KOPT-K1 (cell line): ENCODE results near the gene ZNF536.
"Not testable (repeated sequence)": the region's sequence is repeated elsewhere in the genome, so short reads cannot be mapped to it uniquely, and the experiment has no call there.

ENCODE experiments used
- H3K27ac ChIP-seq: fragments of 200-600 bp; sonication (generic); 2 replicates; pipeline ENCODE4 v1.5.1; 2016; ENCODE audit warnings: antibody characterized with exemption, mild to moderate bottlenecking, low read depth, low read length; ENCODE audit not compliant: poor library complexity, severe bottlenecking
- H3K36me3 ChIP-seq: fragments of 200-600 bp; sonication (generic); 2 replicates; pipeline ENCODE4 v1.5.1; 2017; ENCODE audit warnings: antibody characterized with exemption, mild to moderate bottlenecking, low read length, moderate library complexity; ENCODE audit not compliant: insufficient read depth
- H3K9me3 ChIP-seq: fragments of 200-600 bp; sonication (generic); 2 replicates; pipeline ENCODE4 v1.5.1; 2017; ENCODE audit warnings: antibody characterized with exemption, low read length, mild to moderate bottlenecking; ENCODE audit not compliant: insufficient read depth, poor library complexity, severe bottlenecking

Gene ZNF536

DNA sequence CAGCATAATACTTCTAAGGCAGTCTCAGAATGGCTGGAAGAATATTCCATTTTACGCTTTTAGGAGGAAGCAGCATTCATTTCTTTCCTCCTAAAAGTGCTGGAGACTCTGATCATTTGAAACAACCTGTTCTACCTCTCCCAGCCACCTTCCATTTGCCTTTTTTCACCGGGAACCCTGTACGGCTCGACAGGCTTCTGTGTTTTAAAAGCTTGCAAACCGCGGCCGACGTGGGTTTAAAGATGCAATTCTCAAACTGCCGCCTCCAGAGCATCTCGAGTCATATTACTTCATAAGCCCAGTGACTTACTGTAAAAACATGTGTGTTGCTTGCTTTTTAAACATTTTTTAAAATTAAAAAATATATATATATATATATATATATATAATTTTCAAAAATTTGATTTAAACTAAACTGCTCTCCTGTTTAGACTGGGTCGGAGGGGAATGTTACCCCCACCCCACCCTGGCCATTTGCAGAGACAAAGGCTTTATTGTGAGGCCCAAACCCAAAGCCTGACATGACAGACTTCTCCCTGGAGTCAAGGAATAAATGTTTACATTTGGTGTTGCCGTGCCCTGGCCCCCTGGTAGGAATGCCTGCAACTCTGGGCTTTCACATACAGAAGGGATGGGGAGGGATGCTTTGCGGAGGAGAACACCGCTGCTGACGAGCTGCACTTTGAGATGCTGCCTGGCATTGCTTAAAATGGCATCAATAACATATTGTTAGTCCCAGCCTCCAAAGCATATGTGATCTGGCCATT is 30.4 kb downstream of the ZNF536 start:
- no peak overlapping the region for H3K27ac ChIP-seq
- no peaks in the 10 kb centered on the region for H3K9me3 ChIP-seq
- no peaks in the 10 kb centered on the region for H3K36me3 ChIP-seq

DNA sequence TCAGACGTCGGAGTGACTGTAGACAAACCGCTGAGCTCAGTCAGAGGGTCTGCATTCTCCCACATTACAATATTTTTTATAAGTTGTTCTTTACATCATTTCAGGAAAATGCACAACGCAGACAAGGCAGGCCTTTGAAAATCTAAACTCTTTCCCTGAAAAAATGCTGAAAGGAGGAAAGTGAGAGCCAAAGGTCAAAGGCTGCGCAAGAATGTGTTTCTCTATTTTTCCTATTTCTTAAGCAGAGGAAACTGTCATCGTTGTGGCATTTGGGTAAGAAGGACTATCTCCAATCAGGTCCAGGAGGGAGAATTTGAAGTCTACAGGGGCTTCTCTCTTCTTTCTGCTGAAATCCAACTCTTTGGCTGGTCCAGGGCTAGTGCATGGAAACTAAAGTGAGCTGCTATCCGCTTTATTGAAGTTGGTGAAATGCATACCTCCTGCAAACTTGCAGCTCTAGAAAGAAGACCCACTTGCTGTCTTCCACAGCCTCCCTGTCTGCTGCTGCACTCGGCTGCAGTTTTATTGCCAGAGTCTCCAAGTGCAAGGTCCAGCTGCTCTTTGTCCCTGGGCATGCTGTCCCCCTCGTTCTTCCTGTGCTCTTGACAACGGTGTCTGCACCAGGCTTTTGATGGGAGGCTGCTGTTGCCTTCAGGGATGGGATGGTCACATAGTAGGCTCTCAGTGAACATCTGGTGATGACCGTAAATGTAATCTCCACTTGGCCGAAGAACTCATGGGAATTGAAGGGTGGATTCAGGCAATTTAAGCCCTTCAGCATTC is 31.2 kb downstream of the ZNF536 start:
- Histone ChIP-seq H3K27ac (no peak overlapping the region), H3K36me3 (no peaks in the 10 kb centered on the region), H3K9me3 (no peaks in the 10 kb centered on the region)

DNA sequence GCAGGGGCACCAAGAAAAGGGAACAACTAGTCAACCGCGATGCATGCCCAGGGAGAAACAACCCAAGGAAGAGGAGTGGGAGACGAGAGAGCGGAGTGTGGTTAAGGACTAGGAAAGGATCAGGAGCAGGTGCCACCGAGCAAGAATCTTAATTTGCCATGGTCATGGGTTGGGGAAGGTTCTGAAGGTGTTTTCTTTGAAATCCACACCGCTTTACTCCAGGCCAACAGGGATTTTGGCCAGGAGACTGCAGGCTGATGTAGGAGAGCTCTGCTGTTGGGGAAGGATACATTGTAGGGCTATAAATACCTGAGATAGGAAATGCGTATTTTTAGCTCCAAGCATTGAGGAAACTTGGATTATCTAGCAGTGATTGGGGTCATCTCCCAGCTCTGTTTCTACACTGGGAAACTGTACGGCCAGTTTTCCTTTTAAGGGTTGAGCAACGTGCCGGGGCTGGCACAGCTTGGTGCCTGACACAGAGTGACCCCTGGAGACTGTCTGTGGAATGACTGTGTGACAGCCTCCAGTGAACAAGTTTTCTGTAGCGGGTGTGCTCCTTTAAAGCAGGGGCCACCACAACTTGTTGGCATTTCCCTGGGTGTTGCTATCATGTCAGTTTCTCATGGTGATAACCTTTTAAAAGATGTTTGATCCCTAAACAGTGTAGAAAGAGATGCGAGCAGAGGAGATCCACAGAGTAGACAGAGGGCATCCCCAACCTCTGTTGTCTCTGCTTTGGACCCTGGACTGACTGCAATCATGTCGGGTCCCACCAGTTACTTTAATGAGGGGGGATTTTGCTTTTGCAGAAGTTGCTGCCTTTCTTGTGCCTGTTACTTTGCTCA is 34.3 kb downstream of the ZNF536 start:
- H3K9me3 ChIP-seq = no peaks in the 10 kb centered on the region
- no peak overlapping the region for H3K27ac ChIP-seq
- no peaks in the 10 kb centered on the region for H3K36me3 ChIP-seq

DNA sequence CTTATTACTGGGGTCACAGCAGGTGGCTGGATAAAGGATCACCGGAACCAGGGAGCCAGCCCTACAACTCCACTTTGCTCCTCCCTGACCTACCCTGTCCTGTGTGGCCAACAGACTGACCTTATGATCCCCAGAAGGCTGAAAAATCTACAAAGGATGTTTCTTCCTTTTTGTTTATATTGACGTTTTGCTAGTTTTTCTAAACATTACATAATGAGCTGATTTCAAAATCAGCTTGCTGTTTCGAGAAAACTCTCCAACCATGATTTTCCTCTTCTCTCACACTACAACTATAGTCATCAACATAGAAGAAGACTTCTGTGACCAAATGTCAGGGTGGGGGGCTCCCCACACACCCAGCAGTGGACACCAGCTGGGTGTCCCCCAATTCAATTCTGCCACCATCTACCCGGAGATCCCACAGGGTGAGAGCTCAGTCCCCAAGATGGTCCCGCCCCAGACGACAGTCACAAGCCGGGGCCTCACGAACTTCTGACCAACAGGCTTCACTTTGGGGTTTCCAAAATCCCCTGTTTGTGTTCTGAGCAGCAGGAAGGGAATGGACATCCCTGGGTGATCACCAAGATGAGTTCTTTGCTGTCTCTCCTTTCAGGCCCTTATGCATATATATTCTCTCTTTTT is 35.0 kb downstream of the ZNF536 start:
- H3K36me3 ChIP-seq = no peaks in the 10 kb centered on the region
- no peak overlapping the region for H3K27ac ChIP-seq
- H3K9me3 ChIP-seq = no peaks in the 10 kb centered on the region

DNA sequence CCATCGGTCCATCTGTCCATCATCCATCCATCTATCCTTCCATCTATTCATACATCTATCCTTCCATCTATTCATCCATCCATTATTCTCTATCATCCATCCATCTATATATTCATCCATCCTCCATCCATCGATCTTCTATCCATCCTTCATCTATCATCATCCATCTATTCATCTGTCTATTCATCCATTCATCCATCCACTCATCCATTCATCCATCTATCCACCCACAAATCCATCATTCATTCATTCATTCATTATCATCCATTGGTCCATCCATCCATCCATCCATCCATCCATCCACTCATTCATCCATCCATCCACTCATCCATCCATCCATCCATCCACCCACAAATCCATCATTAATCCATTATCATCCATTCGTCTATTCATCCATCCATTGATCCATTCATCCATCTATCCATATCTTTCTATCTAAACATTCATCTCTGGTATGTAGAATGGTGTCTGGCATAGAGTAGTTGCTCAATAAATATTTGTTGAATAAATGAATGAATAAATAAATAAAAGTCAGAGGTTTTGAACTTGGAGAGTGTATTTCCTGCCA is 36.6 kb downstream of the ZNF536 start:
- no peak overlapping the region for H3K27ac ChIP-seq
- no peaks in the 10 kb centered on the region for H3K9me3 ChIP-seq
- no peaks in the 10 kb centered on the region for H3K36me3 ChIP-seq

DNA sequence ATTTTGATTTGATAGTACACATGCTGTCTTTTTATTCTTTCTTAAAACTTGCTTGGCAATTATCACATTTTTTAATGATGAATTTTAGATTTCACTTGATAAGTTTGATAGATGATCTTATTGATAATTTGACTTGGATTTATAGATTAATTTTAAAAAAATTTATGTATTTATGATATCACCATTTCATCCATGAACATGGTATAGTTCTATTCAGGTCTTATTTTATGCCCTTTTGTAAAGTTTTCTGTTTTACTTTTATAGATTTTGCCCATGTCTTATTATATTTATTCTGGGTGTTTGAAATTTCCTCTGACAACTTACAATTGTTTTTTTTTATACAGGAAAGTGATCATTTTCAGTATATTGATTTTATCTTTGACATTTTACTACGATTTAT is 39.5 kb downstream of the ZNF536 start:
- H3K36me3 ChIP-seq = no peaks in the 10 kb centered on the region
- H3K27ac ChIP-seq = no peak overlapping the region

DNA sequence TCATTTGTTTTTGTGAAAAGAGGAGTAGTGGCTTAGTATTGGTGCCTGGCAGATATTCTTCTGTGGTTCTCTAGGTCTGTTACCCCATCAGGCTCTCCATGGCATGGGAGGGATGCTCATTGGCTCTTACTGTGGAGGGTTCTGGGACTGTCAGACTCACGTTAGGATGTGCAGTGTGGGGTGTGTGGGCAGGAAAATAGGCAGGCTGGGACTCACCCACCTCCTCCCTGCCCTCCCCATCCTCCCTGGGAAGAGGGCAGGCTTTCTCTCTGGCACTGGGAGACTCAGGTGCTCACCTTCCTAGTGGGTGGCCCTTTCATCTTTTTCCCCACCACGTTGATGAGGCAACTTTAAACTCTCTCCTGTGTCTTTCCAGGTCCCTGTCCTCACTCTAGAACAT is 44.2 kb downstream of the ZNF536 start:
- no peaks in the 10 kb centered on the region for H3K9me3 ChIP-seq
- no peak overlapping the region for H3K27ac ChIP-seq
- no peaks in the 10 kb centered on the region for H3K36me3 ChIP-seq

More for the DNA sequence above, 39.5 kb downstream of the ZNF536 start:
- no peaks in the 10 kb centered on the region for H3K9me3 ChIP-seq

DNA sequence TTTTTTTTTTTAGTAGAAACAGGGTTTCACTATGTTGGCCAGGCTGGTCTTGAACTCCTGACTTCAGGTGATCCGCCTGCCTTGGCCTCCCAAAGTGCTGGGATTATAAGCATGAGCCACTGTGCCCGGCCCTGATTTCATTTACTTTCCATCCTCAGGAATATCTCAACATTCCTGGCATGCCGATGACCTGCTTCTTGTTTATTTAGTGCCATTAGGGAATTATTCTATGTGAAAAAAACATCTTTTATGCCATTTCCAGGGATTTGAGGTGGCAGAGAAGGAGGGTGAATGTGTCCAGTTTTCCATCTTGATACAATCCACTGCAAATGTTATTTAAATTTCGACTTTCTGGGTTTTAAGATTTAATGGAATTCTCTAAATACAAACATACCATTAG is 45.0 kb downstream of the ZNF536 start:
- not testable (repeated sequence) for H3K9me3 ChIP-seq, H3K27ac ChIP-seq, H3K36me3 ChIP-seq

DNA sequence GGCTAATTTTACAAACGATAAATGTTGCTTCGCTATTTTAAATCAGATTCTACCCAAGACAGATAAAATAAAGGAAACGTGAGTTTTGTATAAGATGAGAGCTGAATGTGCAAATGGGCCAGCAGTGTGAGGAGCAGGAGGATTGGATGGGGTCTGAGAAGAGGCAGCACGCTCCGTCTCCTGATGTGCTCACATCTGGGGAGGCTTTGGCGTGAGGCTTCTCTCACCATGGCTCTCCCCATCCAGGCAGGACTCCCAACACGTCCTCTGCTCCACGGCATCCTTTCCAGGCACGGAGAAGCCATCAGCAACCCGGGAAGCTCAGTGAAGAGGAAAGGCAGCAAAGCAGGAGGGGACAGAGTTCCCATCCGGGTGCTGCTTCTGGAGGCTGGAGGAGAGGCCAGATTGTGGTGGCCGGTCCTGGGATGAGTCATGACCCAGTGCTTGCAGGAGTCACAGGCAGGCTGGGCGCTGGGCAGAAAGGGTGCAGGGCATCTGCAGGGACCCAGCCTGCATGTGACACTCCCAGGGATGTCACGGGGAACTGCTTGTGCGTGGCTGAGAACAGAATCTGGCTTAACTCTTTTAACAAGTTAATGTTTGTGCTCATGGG is 47.5 kb downstream of the ZNF536 start:
- no peaks in the 10 kb centered on the region for H3K36me3 ChIP-seq
- H3K27ac ChIP-seq = no peak overlapping the region
- no peaks in the 10 kb centered on the region for H3K9me3 ChIP-seq

DNA sequence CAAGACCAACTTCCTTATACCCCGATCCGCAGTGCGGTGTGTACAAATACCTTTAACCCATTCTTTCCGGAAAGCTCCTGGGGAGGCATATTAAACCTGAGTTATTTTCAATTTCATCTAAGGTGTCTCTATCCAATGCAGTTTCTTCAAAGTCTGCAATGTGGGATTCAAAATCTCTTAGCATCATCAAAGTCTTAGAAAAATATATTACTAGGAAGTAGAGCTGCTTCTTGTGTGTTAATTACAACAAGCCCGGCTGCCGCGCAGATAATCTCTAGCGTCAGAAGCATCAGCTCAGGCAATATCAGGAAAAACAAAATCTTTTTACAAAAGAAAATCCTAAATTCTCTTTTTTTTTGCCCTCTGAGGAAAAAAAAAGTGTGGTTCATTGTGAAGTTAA is 48.1 kb downstream of the ZNF536 start:
- H3K27ac ChIP-seq = no peak overlapping the region
- no peaks in the 10 kb centered on the region for H3K36me3 ChIP-seq

DNA sequence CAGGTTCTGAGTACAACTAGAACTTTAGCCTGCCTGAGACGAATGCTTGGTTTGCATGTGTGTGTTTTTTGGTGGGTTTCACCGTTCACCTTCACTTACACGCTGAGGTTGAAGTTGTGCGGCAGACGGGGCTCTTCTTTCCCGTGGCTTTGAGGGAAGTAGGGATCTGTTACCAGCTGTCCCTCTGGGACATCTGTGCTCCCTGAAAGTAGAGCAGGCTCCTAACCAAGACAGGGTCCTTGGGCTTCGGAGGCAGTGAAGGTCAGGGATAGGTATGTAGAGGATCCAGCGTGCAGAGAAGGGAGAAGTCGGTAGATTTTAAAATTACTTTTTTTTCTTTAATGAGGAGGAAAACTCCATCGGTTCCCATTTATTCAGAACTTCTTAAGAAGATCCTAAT is 48.7 kb downstream of the ZNF536 start:
- no peaks in the 10 kb centered on the region for H3K9me3 ChIP-seq
- H3K36me3 ChIP-seq = no peaks in the 10 kb centered on the region
- H3K27ac ChIP-seq = no peak overlapping the region

More for the DNA sequence above, 48.1 kb downstream of the ZNF536 start:
- H3K9me3 ChIP-seq = no peaks in the 10 kb centered on the region

DNA sequence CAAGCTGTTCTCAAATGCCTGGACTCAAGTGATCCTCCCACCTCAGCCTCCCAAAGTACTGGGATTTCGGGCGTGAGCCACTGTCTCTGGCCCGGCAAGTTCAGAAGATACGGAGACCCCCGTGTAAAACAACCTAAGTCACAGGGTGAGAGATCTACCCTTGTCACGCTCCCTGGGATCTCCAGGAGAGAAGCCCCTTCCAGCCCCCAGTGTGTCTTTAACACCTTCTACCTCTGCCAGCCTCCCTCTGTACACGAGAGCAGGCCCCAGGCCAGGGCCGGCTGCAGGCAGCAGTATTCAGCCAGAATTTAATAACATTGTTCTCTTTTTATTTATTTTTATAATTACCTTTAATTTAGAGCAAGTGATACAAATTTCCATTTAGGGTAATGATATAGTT is 49.4 kb downstream of the ZNF536 start:
- H3K27ac ChIP-seq = no peak overlapping the region
- H3K36me3 ChIP-seq = no peaks in the 10 kb centered on the region
- no peaks in the 10 kb centered on the region for H3K9me3 ChIP-seq

DNA sequence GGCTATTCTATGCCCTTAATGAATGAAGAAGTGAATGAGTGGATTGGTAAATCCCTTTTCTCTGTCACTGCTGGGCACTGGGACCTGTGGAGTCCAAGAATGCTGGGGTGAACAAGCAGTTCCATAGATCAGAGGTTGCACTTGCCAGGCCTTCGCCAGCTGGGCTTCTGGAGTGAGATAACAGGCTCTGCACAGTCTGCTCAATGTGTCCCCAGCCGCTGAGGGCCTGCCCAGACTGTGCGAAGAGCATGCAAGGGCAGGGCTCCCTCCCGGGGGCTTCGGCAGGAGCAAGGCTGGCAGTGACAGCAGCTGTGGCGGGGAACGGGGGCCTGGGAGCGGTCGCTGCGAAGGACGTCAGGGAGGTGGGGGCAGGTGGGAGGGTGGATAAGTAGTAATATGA is 51.3 kb downstream of the ZNF536 start:
- no peaks in the 10 kb centered on the region for H3K9me3 ChIP-seq
- H3K27ac ChIP-seq = no peak overlapping the region
- H3K36me3 ChIP-seq = no peaks in the 10 kb centered on the region
